Testis (tissue), 3 donors: ENCODE measurements around the gene MS4A18. TPM values are rescaled to one million over a fixed set of nuclear protein-coding genes. Genes with fewer than 3 reads are reported as not detected.
"Not testable (repeated sequence)": the region's sequence is repeated elsewhere in the genome, so short reads cannot be mapped to it uniquely, and the experiment has no call there.

Source experiments
- DNase-seq: peaks from one replicate; pipeline ENCODE4 v3.0.0-alpha.2; 2019
- H3K27ac ChIP-seq, 2 donors: fragments of 200-600 bp; sonication (generic); one replicate each; pipeline ENCODE4 v1.5.1; 2019
- H3K27me3 ChIP-seq: fragments of 200-600 bp; sonication (generic); one replicate; pipeline ENCODE4 v1.5.1; 2019
- H3K36me3 ChIP-seq: fragments of 200-600 bp; sonication (generic); one replicate; pipeline ENCODE4 v1.5.1; 2017; ENCODE audit warnings: low read depth; ENCODE audit errors: missing control alignments
- H3K4me1 ChIP-seq: fragments of 200-600 bp; sonication (generic); one replicate; pipeline ENCODE4 v1.5.1; 2019
- H3K4me3 ChIP-seq, 2 donors: fragments of 200-600 bp; sonication (generic); one replicate each; pipeline ENCODE4 v1.5.1; 2017 to 2019
- H3K9me3 ChIP-seq: fragments of 200-600 bp; sonication (generic); one replicate; pipeline ENCODE4 v1.5.1; 2017
- CTCF ChIP-seq, 3 experiments: fragments of 450-650 bp in 2 of 3; fragments of 200-600 bp in 1 of 3; sonication (generic) in 1 of 3; IDR thresholded peaks; one replicate each; pipeline ENCODE4 v1.5.1; 2016 to 2019; ENCODE audit warnings: antibody characterized with exemption in 3 of 3, mild to moderate bottlenecking in 2 of 3, moderate library complexity in 1 of 3
- POLR2A ChIP-seq: fragments of 450-650 bp; IDR thresholded peaks from one replicate; pipeline ENCODE4 v1.6.1; 2017; ENCODE audit warnings: antibody characterized with exemption, mild to moderate bottlenecking, moderate library complexity
- WGBS, 2 donors: methylation state at CpG; one replicate each; pipeline ENCODE4 v1.1.5; 2018; 5-methylcytosine and 5-hydroxymethylcytosine counted together
- intact Hi-C: fragments of 100-400 bp; cut with DNase I; formaldehyde crosslinking; loops from one replicate; pipeline ENCODE4 v1.15.1; 2023; ENCODE audit warnings: low total_unique reads
- polyA plus RNA-seq: library from polyadenylated mRNA; stranded (reverse); fragments of 350-450 nt; fragmentation: Illumina TruSeq; extraction: RNeasy Lipid Tissue Mini Kit (QIAGEN cat#74804); gene quantifications from one replicate; pipeline ENCODE4 v1.2.3, GENCODE V29; 2014; ENCODE audit warnings: low read depth, low replicate concordance; ENCODE audit not compliant: insufficient read depth
- total RNA-seq, 2 donors: library from RNA; depleted of rRNA; stranded (reverse); fragments of >200 nt; gene quantifications; one replicate each; pipeline ENCODE4 v1.2.3, GENCODE V29; 2016

Gene MS4A18
- total and polyA plus RNA-seq, 3 donors from 2014 or later: 0.50 to 0.96 TPM; not detected in 1

- Histone ChIP-seq H3K27ac (no peak overlapping the region), H3K36me3 (no peaks in the 10 kb centered on the region), H3K9me3 (no peaks in the 10 kb centered on the region), H3K27me3 (no peaks in the 10 kb centered on the region), H3K4me3 (no peak overlapping the region), H3K4me1 (peaks cover 3% of the 10 kb centered on the region)
- TF ChIP-seq POLR2A: no peak
- TF ChIP-seq CTCF (IDR thresholded peaks at IDR 0.05): no peak
- intact Hi-C loops: no loop called here
- no peak for DNase-seq
- 88 to 94% methylated on average over 5 of the region's 5 CpGs for WGBS, 2 donors
Measured at GRCh38 chr11:60705895-60706294, 18.6 kb upstream of the MS4A18 start.

GRCh38 chr11:60706931-60707330 is 17.6 kb upstream of the MS4A18 start:
- Histone ChIP-seq H3K4me1 (no peaks in the 10 kb centered on the region), H3K9me3 (no peaks in the 10 kb centered on the region), H3K27ac (no peak overlapping the region), H3K4me3 (no peak overlapping the region), H3K36me3 (no peaks in the 10 kb centered on the region), H3K27me3 (no peaks in the 10 kb centered on the region)
- DNase-seq: no peak
- intact Hi-C loops: no loop called here
- 84 to 87% methylated on average over 5 of the region's 5 CpGs for WGBS, 2 donors
- TF ChIP-seq POLR2A: no peak
- TF ChIP-seq CTCF (IDR thresholded peaks at IDR 0.05): no peak

- intact Hi-C loops: no loop called here
- H3K27me3 ChIP-seq: no peaks in the 10 kb centered on the region
- no peak overlapping the region for H3K4me3 ChIP-seq
- H3K27ac ChIP-seq: no peak overlapping the region
- WGBS, 2 donors: 75 to 89% methylated on average over 4 of the region's 4 CpGs
- no peaks in the 10 kb centered on the region for H3K4me1 ChIP-seq
- H3K9me3 ChIP-seq: no peaks in the 10 kb centered on the region
- no peak for DNase-seq
- H3K36me3 ChIP-seq: no peaks in the 10 kb centered on the region
- TF ChIP-seq CTCF (IDR thresholded peaks at IDR 0.05): peak in 2 of 3 experiments; percentile 24 to 31
- no peak for TF ChIP-seq POLR2A
Measured at GRCh38 chr11:60710482-60710881, 14.0 kb upstream of the MS4A18 start.

- WGBS, 2 donors: 77 to 80% methylated on average over 4 of the region's 4 CpGs
- no peaks in the 10 kb centered on the region for H3K4me1 ChIP-seq
- no peaks in the 10 kb centered on the region for H3K36me3 ChIP-seq
- H3K27me3 ChIP-seq: no peaks in the 10 kb centered on the region
- no peak overlapping the region for H3K4me3 ChIP-seq
- no peak for TF ChIP-seq POLR2A
- no peak for TF ChIP-seq CTCF (IDR thresholded peaks at IDR 0.05)
- intact Hi-C loops: no loop called here
- H3K9me3 ChIP-seq: no peaks in the 10 kb centered on the region
- no peak for DNase-seq
- no peak overlapping the region for H3K27ac ChIP-seq
Measured at GRCh38 chr11:60711276-60711675, 13.2 kb upstream of the MS4A18 start.

DNA sequence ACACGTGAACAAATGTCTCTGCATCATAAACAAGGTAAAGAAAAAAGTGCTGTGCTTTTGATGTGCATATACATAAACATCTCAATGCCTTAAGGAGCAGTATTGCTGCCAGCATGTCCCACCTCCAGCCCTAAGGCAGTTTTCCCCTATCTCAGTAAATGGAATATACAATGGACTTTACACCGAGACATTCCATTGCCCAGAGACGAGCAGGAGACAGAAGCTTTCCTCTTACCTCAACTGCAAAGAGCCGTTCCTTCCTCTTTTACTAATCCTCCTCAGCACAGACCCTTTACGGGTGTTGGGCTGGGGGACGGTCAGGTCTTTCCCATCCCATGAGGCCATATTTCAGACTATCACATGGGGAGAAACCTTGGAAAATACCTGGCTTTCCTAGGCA is 11.1 kb upstream of the MS4A18 start:
- H3K4me1 ChIP-seq, DNase-seq, H3K4me3 ChIP-seq, H3K9me3 ChIP-seq, H3K27ac ChIP-seq, intact Hi-C loops, H3K36me3 ChIP-seq, H3K27me3 ChIP-seq: not testable (repeated sequence)
- 79 to 90% methylated on average over 6 of the region's 6 CpGs for WGBS, 2 donors
